Endothelial cell (in vitro differentiated cells): ENCODE results near the gene URB2. TPM values are rescaled to one million over a fixed set of nuclear protein-coding genes. Genes with fewer than 3 reads are reported as not detected.

ENCODE experiments used
- DNase-seq: peaks from one replicate; pipeline ENCODE4 v3.0.0; 2021; ENCODE audit warnings: low spot score
- H3K27ac Mint-ChIP-seq: one replicate; pipeline ENCODE4 v1.8.0; 2021; ENCODE audit warnings: mixed read lengths, inconsistent platforms; ENCODE audit not compliant: unreplicated experiment
- H3K27me3 Mint-ChIP-seq: one replicate; pipeline ENCODE4 v1.8.0; 2021; ENCODE audit warnings: mild to moderate bottlenecking, moderate library complexity, mixed read lengths, inconsistent platforms; ENCODE audit not compliant: unreplicated experiment
- H3K36me3 Mint-ChIP-seq: one replicate; pipeline ENCODE4 v1.8.0; 2021; ENCODE audit warnings: mild to moderate bottlenecking, low read depth, mixed read lengths, inconsistent platforms; ENCODE audit not compliant: unreplicated experiment
- H3K4me1 Mint-ChIP-seq: one replicate; pipeline ENCODE4 v1.8.0; 2021; ENCODE audit warnings: mild to moderate bottlenecking, mixed read lengths, inconsistent platforms; ENCODE audit not compliant: unreplicated experiment
- H3K4me3 Mint-ChIP-seq: one replicate; pipeline ENCODE4 v1.8.0; 2021; ENCODE audit warnings: mild to moderate bottlenecking, mixed read lengths, inconsistent platforms; ENCODE audit not compliant: unreplicated experiment
- H3K9me3 Mint-ChIP-seq: one replicate; pipeline ENCODE4 v1.8.0; 2021; ENCODE audit warnings: mixed read lengths, inconsistent platforms; ENCODE audit not compliant: unreplicated experiment
- CTCF ChIP-seq: fragments of 200-600 bp; sonication (generic); IDR thresholded peaks from one replicate; pipeline ENCODE4 v1.5.0; 2021; ENCODE audit warnings: antibody characterized with exemption; ENCODE audit not compliant: unreplicated experiment
- total RNA-seq: library from RNA; stranded (reverse); fragmentation: NEBNext Ultra II Directional; extraction: Animal tissue kit (Norgen Biotek cat#: 25700); gene quantifications from one replicate; pipeline ENCODE4 v1.2.1, GENCODE V29; 2021; ENCODE audit not compliant: unreplicated experiment

URB2 gene
- total RNA-seq, 1 donor from 2014 or later: 10.6 TPM

GRCh38 chr1:229613938-229614337 is 12.1 kb upstream of the URB2 start:
- H3K4me3 Mint-ChIP-seq: no peak overlapping the region

GRCh38 chr1:229614701-229615100 is 11.3 kb upstream of the URB2 start:
- Mint-ChIP-seq H3K27me3 (no peaks in the 10 kb centered on the region), H3K36me3 (peaks cover 26% of the 10 kb centered on the region), H3K27ac (peak overlapping the region; percentile 11), H3K9me3 (no peaks in the 10 kb centered on the region), H3K4me3 (no peak overlapping the region), H3K4me1 (peaks cover 21% of the 10 kb centered on the region)
- TF ChIP-seq CTCF: no peak
- DNase-seq: no peak

More at GRCh38 chr1:229613938-229614337, 12.1 kb upstream of the URB2 start:
- no peak for DNase-seq
- H3K36me3 Mint-ChIP-seq: peaks cover 30% of the 10 kb centered on the region
- TF ChIP-seq CTCF: no peak
- H3K4me1 Mint-ChIP-seq: peaks cover 19% of the 10 kb centered on the region
- no peaks in the 10 kb centered on the region for H3K27me3 Mint-ChIP-seq
- no peaks in the 10 kb centered on the region for H3K9me3 Mint-ChIP-seq
- no peak overlapping the region for H3K27ac Mint-ChIP-seq

GRCh38 chr1:229617351-229618100 is 8.5 kb upstream of the URB2 start:
- Mint-ChIP-seq H3K27ac (no peak overlapping the region), H3K4me3 (no peak overlapping the region), H3K36me3 (peaks cover 5% of the 10 kb centered on the region), H3K9me3 (no peaks in the 10 kb centered on the region), H3K4me1 (peaks cover 25% of the 10 kb centered on the region), H3K27me3 (peaks cover 2% of the 10 kb centered on the region)
- no peak for DNase-seq
- TF ChIP-seq CTCF: no peak

- Mint-ChIP-seq H3K27ac (no peak overlapping the region), H3K36me3 (no peaks in the 10 kb centered on the region), H3K4me1 (peaks cover 30% of the 10 kb centered on the region), H3K27me3 (peaks cover 2% of the 10 kb centered on the region), H3K4me3 (no peak overlapping the region), H3K9me3 (no peaks in the 10 kb centered on the region)
- TF ChIP-seq CTCF: no peak
- DNase-seq: no peak
Measured at GRCh38 chr1:229619002-229619401, 7.0 kb upstream of the URB2 start.

GRCh38 chr1:229619614-229620013 is 6.4 kb upstream of the URB2 start:
- Mint-ChIP-seq H3K27me3 (peaks cover 2% of the 10 kb centered on the region), H3K4me3 (no peak overlapping the region), H3K27ac (no peak overlapping the region), H3K4me1 (peaks cover 26% of the 10 kb centered on the region), H3K36me3 (no peaks in the 10 kb centered on the region), H3K9me3 (no peaks in the 10 kb centered on the region)
- DNase-seq: no peak
- no peak for TF ChIP-seq CTCF
